ENCODE measurements around the gene LILRB1.
"Not testable (repeated sequence)": the region's sequence is repeated elsewhere in the genome, so short reads cannot be mapped to it uniquely, and the experiment has no call there.

LILRB1 gene

DNA sequence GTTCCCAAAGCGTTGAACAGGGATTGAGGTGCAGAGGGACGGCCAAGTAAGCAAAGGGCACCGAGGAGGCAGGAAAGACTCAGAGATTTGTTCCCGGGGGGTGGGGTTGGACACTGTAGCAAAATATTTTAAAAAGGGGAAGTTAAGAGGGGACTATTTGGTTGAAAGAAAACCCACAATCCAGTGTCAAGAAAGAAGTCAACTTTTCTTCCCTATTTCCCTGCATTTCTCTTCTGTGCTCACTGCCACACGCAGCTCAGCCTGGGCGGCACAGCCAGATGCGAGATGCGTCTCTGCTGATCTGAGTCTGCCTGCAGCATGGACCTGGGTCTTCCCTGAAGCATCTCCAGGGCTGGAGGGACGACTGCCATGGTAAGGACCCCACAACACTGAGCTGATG lies at the start of gene LILRB1:
Gene LILRB1, plus strand, starts transcription at position 223 of the 400 bp plus-strand sequence. CDS start 590 bp downstream, outside the sequence.
- not testable (repeated sequence) for H3K4me1 ChIP-seq (ENCODE audit: control insufficient read depth in 1 of 2, insufficient read depth in 2 of 2, low read length in 2 of 2); H3K4me3 ChIP-seq (ENCODE audit: low read depth in 1 of 2, low read length in 2 of 2); H3K9ac ChIP-seq (ENCODE audit: low read depth in 1 of 2, low read length in 2 of 2); H3K27me3 ChIP-seq (ENCODE audit: control insufficient read depth in 1 of 2, insufficient read depth in 2 of 2, low read length in 2 of 2); H3K36me3 ChIP-seq (ENCODE audit: control insufficient read depth in 1 of 2, insufficient read depth in 2 of 2, low read length in 2 of 2); H3K9me3 ChIP-seq (ENCODE audit: control insufficient read depth in 1 of 2, low read length in 2 of 2); H3K27ac ChIP-seq (ENCODE audit: low read depth, low read length)

DNA sequence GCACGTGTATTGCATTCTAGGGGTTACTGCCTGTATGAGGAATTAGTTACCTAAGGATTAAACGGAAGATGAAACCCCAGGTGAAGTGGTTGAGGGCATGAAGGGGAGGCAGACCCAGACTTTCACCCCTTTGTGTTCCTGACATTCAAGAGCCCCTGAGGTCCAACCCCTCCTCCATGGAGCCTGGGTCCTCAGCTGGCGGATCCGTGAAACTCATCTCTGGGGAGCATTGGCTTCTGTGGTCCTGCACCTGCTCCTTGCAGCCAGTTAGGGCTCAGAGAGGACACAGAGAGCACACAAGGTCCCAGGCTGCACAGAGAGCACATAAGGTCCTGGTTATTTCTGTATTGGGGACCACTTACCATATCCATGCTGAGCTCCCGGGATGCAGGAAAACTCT lies 43.9 kb upstream of the LILRB1 start:
- H3K9me3 ChIP-seq (ENCODE audit: control insufficient read depth in 1 of 2, low read length in 2 of 2) = no peaks in the 10 kb centered on the region
- H3K9ac ChIP-seq (ENCODE audit: low read depth in 1 of 2, low read length in 2 of 2) = no peak overlapping the region
- no peaks in the 10 kb centered on the region for H3K4me1 ChIP-seq (ENCODE audit: control insufficient read depth in 1 of 2, insufficient read depth in 2 of 2, low read length in 2 of 2)

DNA sequence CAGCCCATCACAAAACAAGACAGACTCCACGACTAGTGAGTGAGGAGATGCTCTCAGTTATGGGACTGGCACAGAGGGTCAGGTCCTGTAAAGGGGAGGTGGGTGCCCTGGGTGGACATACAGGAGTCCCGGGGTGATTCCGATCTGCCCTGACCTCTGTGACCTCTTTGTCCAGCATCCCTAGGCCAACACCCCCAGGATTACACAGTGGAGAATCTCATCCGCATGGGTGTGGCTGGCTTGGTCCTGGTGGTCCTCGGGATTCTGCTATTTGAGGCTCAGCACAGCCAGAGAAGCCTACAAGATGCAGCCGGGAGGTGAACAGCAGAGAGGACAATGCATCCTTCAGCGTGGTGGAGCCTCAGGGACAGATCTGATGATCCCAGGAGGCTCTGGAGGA lies 43.3 kb upstream of the LILRB1 start:
- Histone ChIP-seq H3K9me3 (ENCODE audit: control insufficient read depth in 1 of 2, low read length in 2 of 2) (no peaks in the 10 kb centered on the region), H3K36me3 (ENCODE audit: control insufficient read depth in 1 of 2, insufficient read depth in 2 of 2, low read length in 2 of 2) (no peaks in the 10 kb centered on the region), H3K4me3 (ENCODE audit: low read depth in 1 of 2, low read length in 2 of 2) (no peak overlapping the region), H3K27me3 (ENCODE audit: control insufficient read depth in 1 of 2, insufficient read depth in 2 of 2, low read length in 2 of 2) (no peaks in the 10 kb centered on the region), H3K9ac (ENCODE audit: low read depth in 1 of 2, low read length in 2 of 2) (no peak overlapping the region), H3K4me1 (ENCODE audit: control insufficient read depth in 1 of 2, insufficient read depth in 2 of 2, low read length in 2 of 2) (no peaks in the 10 kb centered on the region), H3K27ac (ENCODE audit: low read depth, low read length) (no peak overlapping the region)

More for the DNA sequence above, 43.9 kb upstream of the LILRB1 start:
- Histone ChIP-seq H3K36me3 (ENCODE audit: control insufficient read depth in 1 of 2, insufficient read depth in 2 of 2, low read length in 2 of 2) (no peaks in the 10 kb centered on the region), H3K27me3 (ENCODE audit: control insufficient read depth in 1 of 2, insufficient read depth in 2 of 2, low read length in 2 of 2) (no peaks in the 10 kb centered on the region), H3K27ac (ENCODE audit: low read depth, low read length) (no peak overlapping the region), H3K4me3 (ENCODE audit: low read depth in 1 of 2, low read length in 2 of 2) (no peak overlapping the region)

- H3K27me3 ChIP-seq (ENCODE audit: control insufficient read depth in 1 of 2, insufficient read depth in 2 of 2, low read length in 2 of 2); H3K4me3 ChIP-seq (ENCODE audit: low read depth in 1 of 2, low read length in 2 of 2); H3K9ac ChIP-seq (ENCODE audit: low read depth in 1 of 2, low read length in 2 of 2); H3K4me1 ChIP-seq (ENCODE audit: control insufficient read depth in 1 of 2, insufficient read depth in 2 of 2, low read length in 2 of 2); H3K36me3 ChIP-seq (ENCODE audit: control insufficient read depth in 1 of 2, insufficient read depth in 2 of 2, low read length in 2 of 2); H3K9me3 ChIP-seq (ENCODE audit: control insufficient read depth in 1 of 2, low read length in 2 of 2); H3K27ac ChIP-seq (ENCODE audit: low read depth, low read length): not testable (repeated sequence)
These were observed 36.8 kb upstream of the LILRB1 start, which contains the start of gene LILRA1 for GRCh38 chr19:54593445-54593844. LILRA1 (plus strand) TSS chr19:54593632; CDS start chr19:54594245, 613 bp downstream.

- H3K4me1 ChIP-seq (ENCODE audit: control insufficient read depth in 1 of 2, insufficient read depth in 2 of 2, low read length in 2 of 2); H3K27ac ChIP-seq (ENCODE audit: low read depth, low read length); H3K27me3 ChIP-seq (ENCODE audit: control insufficient read depth in 1 of 2, insufficient read depth in 2 of 2, low read length in 2 of 2); H3K36me3 ChIP-seq (ENCODE audit: control insufficient read depth in 1 of 2, insufficient read depth in 2 of 2, low read length in 2 of 2); H3K9me3 ChIP-seq (ENCODE audit: control insufficient read depth in 1 of 2, low read length in 2 of 2); H3K4me3 ChIP-seq (ENCODE audit: low read depth in 1 of 2, low read length in 2 of 2); H3K9ac ChIP-seq (ENCODE audit: low read depth in 1 of 2, low read length in 2 of 2): not testable (repeated sequence)
These were observed 36.2 kb upstream of the LILRB1 start for GRCh38 chr19:54593931-54594626.

DNA sequence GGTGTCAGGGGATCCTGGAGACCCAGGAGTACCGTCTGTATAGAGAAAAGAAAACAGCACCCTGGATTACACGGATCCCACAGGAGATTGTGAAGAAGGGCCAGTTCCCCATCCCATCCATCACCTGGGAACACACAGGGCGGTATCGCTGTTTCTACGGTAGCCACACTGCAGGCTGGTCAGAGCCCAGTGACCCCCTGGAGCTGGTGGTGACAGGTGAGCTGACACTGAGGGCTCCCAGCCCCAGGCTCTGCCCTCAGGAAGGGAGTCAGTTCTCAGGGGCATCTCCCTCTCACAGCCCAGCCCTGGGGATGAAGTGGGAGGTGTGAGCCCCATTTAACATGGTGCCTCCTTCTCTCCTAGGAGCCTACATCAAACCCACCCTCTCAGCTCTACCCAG lies 35.5 kb upstream of the LILRB1 start:
- H3K27me3 ChIP-seq (ENCODE audit: control insufficient read depth in 1 of 2, insufficient read depth in 2 of 2, low read length in 2 of 2) = no peaks in the 10 kb centered on the region
- no peaks in the 10 kb centered on the region for H3K4me1 ChIP-seq (ENCODE audit: control insufficient read depth in 1 of 2, insufficient read depth in 2 of 2, low read length in 2 of 2)
- no peak overlapping the region for H3K4me3 ChIP-seq (ENCODE audit: low read depth in 1 of 2, low read length in 2 of 2)
- no peak overlapping the region for H3K9ac ChIP-seq (ENCODE audit: low read depth in 1 of 2, low read length in 2 of 2)
- H3K27ac ChIP-seq (ENCODE audit: low read depth, low read length) = no peak overlapping the region
- no peaks in the 10 kb centered on the region for H3K36me3 ChIP-seq (ENCODE audit: control insufficient read depth in 1 of 2, insufficient read depth in 2 of 2, low read length in 2 of 2)
- H3K9me3 ChIP-seq (ENCODE audit: control insufficient read depth in 1 of 2, low read length in 2 of 2) = no peaks in the 10 kb centered on the region

- not testable (repeated sequence) for H3K36me3 ChIP-seq (ENCODE audit: control insufficient read depth in 1 of 2, insufficient read depth in 2 of 2, low read length in 2 of 2); H3K9me3 ChIP-seq (ENCODE audit: control insufficient read depth in 1 of 2, low read length in 2 of 2); H3K9ac ChIP-seq (ENCODE audit: low read depth in 1 of 2, low read length in 2 of 2); H3K27ac ChIP-seq (ENCODE audit: low read depth, low read length); H3K4me1 ChIP-seq (ENCODE audit: control insufficient read depth in 1 of 2, insufficient read depth in 2 of 2, low read length in 2 of 2); H3K27me3 ChIP-seq (ENCODE audit: control insufficient read depth in 1 of 2, insufficient read depth in 2 of 2, low read length in 2 of 2); H3K4me3 ChIP-seq (ENCODE audit: low read depth in 1 of 2, low read length in 2 of 2)
These were observed 34.4 kb upstream of the LILRB1 start for GRCh38 chr19:54595680-54596436.

DNA sequence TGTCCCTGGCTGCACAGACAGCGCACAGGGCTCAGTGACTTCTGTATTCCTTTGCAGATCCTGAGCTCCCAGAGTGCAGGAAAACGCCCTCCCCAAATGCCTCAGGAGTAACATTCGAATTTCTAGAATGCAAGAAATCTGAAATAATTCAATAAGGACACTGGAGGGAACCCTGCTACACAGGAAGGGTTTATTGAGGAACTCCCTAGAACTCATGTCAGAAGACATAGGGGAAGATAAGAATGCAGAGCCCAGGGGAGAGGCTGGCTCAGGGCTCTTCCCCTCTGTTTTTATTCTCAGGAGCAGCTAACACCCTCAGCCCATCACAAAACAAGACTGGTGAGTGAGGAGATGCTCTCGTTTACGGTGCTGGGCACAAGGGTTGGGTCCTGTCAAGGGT lies 30.1 kb upstream of the LILRB1 start:
- no peaks in the 10 kb centered on the region for H3K9me3 ChIP-seq (ENCODE audit: control insufficient read depth in 1 of 2, low read length in 2 of 2)

DNA sequence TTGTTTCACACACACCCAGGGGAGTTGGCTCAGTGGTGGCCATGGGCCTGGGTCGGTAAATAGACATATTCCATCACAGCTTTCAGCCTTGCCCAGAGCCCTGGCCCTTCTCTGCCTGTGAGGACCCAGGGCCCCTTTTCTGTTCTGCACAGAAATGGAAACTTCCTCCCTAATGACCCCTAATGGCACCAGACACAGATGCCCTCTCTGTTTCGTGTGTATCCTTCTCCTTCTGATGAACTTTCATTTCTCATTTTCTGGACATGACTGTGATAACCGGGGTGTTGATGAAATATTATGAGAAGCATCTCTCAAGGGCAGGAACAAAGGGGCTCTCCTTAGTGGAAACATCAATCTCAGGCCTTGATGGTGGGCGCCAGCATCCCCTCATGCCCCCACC lies 24.1 kb upstream of the LILRB1 start:
- H3K4me1 ChIP-seq (ENCODE audit: control insufficient read depth in 1 of 2, insufficient read depth in 2 of 2, low read length in 2 of 2) = no peaks in the 10 kb centered on the region

More for the DNA sequence above, 30.1 kb upstream of the LILRB1 start:
- no peak overlapping the region for H3K4me3 ChIP-seq (ENCODE audit: low read depth in 1 of 2, low read length in 2 of 2)
- H3K27me3 ChIP-seq (ENCODE audit: control insufficient read depth in 1 of 2, insufficient read depth in 2 of 2, low read length in 2 of 2) = no peaks in the 10 kb centered on the region
- no peak overlapping the region for H3K27ac ChIP-seq (ENCODE audit: low read depth, low read length)
- H3K4me1 ChIP-seq (ENCODE audit: control insufficient read depth in 1 of 2, insufficient read depth in 2 of 2, low read length in 2 of 2) = no peaks in the 10 kb centered on the region
- H3K36me3 ChIP-seq (ENCODE audit: control insufficient read depth in 1 of 2, insufficient read depth in 2 of 2, low read length in 2 of 2) = no peaks in the 10 kb centered on the region
- no peak overlapping the region for H3K9ac ChIP-seq (ENCODE audit: low read depth in 1 of 2, low read length in 2 of 2)

DNA sequence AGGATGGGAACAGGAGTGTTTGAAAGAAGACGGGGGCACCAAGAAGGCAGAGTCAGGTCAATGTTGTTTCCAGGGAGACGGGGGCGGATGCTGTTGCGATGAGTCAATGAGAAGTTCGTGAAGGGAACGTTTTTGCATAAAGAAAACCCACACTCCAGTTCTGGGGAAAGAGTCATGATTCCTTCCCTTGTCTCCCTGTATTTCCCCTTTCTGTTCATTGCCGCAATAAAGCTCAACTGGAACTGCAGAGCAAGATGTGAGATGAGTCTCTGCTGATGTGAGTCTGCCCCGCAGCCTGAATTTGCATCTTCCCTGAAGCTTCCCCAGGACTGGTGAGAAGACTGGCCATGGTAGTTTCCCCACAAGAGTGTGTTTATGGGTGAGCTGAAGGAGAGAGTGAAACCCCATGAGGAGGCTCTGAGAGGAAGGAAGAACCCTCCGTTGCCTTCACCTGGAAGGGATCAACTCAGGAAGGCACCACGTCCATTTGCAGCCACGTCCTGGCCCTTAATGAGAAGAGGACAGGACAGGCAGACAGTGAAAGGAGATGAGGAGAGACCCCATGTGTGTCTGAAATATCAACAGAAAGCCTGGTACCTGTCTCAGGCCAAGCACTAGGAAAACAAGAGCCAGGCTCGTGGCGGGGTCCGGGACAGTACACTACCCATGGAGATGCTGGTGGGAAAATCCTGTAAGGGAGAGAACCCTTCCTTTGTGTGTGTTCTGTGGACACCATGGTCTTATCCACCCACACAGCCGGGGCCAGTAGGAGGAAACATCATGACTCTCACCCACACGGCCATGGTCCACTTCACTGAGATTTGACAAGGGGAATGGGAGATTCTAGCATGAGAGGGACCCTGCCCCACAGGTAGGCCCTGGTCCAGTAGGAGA lies 23.1 kb upstream of the LILRB1 start:
- Histone ChIP-seq H3K27me3 (ENCODE audit: control insufficient read depth in 1 of 2, insufficient read depth in 2 of 2, low read length in 2 of 2) (no peaks in the 10 kb centered on the region), H3K36me3 (ENCODE audit: control insufficient read depth in 1 of 2, insufficient read depth in 2 of 2, low read length in 2 of 2) (no peaks in the 10 kb centered on the region), H3K4me3 (ENCODE audit: low read depth in 1 of 2, low read length in 2 of 2) (no peak overlapping the region), H3K9me3 (ENCODE audit: control insufficient read depth in 1 of 2, low read length in 2 of 2) (peaks cover 0 to 3% of the 10 kb centered on the region in 2 donors), H3K9ac (ENCODE audit: low read depth in 1 of 2, low read length in 2 of 2) (no peak overlapping the region), H3K27ac (ENCODE audit: low read depth, low read length) (no peak overlapping the region), H3K4me1 (ENCODE audit: control insufficient read depth in 1 of 2, insufficient read depth in 2 of 2, low read length in 2 of 2) (no peaks in the 10 kb centered on the region)

More for the DNA sequence above, 24.1 kb upstream of the LILRB1 start:
- H3K27me3 ChIP-seq (ENCODE audit: control insufficient read depth in 1 of 2, insufficient read depth in 2 of 2, low read length in 2 of 2) = no peaks in the 10 kb centered on the region
- H3K27ac ChIP-seq (ENCODE audit: low read depth, low read length) = no peak overlapping the region
- no peaks in the 10 kb centered on the region for H3K36me3 ChIP-seq (ENCODE audit: control insufficient read depth in 1 of 2, insufficient read depth in 2 of 2, low read length in 2 of 2)
- H3K9me3 ChIP-seq (ENCODE audit: control insufficient read depth in 1 of 2, low read length in 2 of 2) = peaks cover 0 to 3% of the 10 kb centered on the region in 2 donors
- H3K9ac ChIP-seq (ENCODE audit: low read depth in 1 of 2, low read length in 2 of 2) = no peak overlapping the region
- H3K4me3 ChIP-seq (ENCODE audit: low read depth in 1 of 2, low read length in 2 of 2) = no peak overlapping the region

All from duodenal mucosa (tissue), 2 donors.